ENCODE measurements around the gene TNP1.
A peak's percentile ranks its signal among the peaks of the same experiment; 100 is the strongest.

- TF ChIP-seq CTCF (IDR thresholded peaks at IDR 0.05) = no peak
- peak; percentile 53 to 85 for TF ChIP-seq POLR2AphosphoS5 (IDR thresholded peaks at IDR 0.05; ENCODE audit: insufficient read depth in 1 of 2, low read depth in 1 of 2)
These were observed 4.3 kb downstream of the TNP1 start for GRCh38 chr2:216855605-216856004.
